Measurements from ENCODE around the gene RBPJL. TPM values are rescaled to one million over a fixed set of nuclear protein-coding genes. Genes with fewer than 3 reads are reported as not detected.
A peak's percentile ranks its signal among the peaks of the same experiment; 100 is the strongest.

The RBPJL gene
- total and polyA plus RNA-seq, 2 of the 13 experiments (the other 11 are each of a cell fraction or from before 2014, with no cell fraction given), result not detected

- TF ChIP-seq RFXAP (CRISPR knock-in tag; IDR thresholded peaks at IDR 0.05; ENCODE audit: borderline replicate concordance), result peak; percentile 66; the same call in 1 of the 2 replicates
- no peak for TF ChIP-seq ZFP37 (CRISPR knock-in tag; IDR thresholded peaks at IDR 0.05; ENCODE audit: borderline replicate concordance)
- TF ChIP-seq RCOR2 (CRISPR knock-in tag; IDR thresholded peaks at IDR 0.05), result peak; percentile 62; the same call in 1 of the 2 replicates
- TF ChIP-seq ZNF556 (CRISPR knock-in tag; IDR thresholded peaks at IDR 0.05; ENCODE audit: borderline replicate concordance), result 0 out of 2 replicates have a peak, but pooled peaks have one; percentile 71
- peak; percentile 52 for TF ChIP-seq ZFP36 (IDR thresholded peaks at IDR 0.05; ENCODE audit: borderline replicate concordance, low read depth, low read length, partially characterized antibody)
- TF ChIP-seq ONECUT2 (CRISPR knock-in tag; IDR thresholded peaks at IDR 0.05), result no peak
- TF ChIP-seq GATAD1 (CRISPR knock-in tag; IDR thresholded peaks at IDR 0.05), result peak; percentile 11; the same call in 1 of the 2 replicates
- TF ChIP-seq ATRX (CRISPR knock-in tag; IDR thresholded peaks at IDR 0.05; ENCODE audit: borderline replicate concordance), result no peak
- TF ChIP-seq ZNF30 (CRISPR knock-in tag; IDR thresholded peaks at IDR 0.05), result no peak
- TF ChIP-seq KMT2B (CRISPR knock-in tag; IDR thresholded peaks at IDR 0.05), result peak; percentile 35; the same call in 1 of the 2 replicates
- TF ChIP-seq ZNF616 (CRISPR knock-in tag; IDR thresholded peaks at IDR 0.05; ENCODE audit: low read depth), result 0 out of 2 replicates have a peak, but pooled peaks have one; percentile 22
- TF ChIP-seq DMAP1 (CRISPR knock-in tag; IDR thresholded peaks at IDR 0.05), result peak; percentile 82; the same call in 1 of the 2 replicates
- TF ChIP-seq BORCS8-MEF2B (CRISPR knock-in tag; IDR thresholded peaks at IDR 0.05), result no peak
- TF ChIP-seq DBP (CRISPR knock-in tag; IDR thresholded peaks at IDR 0.05; ENCODE audit: not compliant biosample characterization), result no peak
- peak; percentile 32; the same call in 1 of the 2 replicates for TF ChIP-seq HBP1 (CRISPR knock-in tag; IDR thresholded peaks at IDR 0.05; ENCODE audit: low read depth)
- TF ChIP-seq NCOA1 (CRISPR knock-in tag; IDR thresholded peaks at IDR 0.05), result peak; percentile 36; the same call in 1 of the 2 replicates
- TF ChIP-seq SMAD3 (CRISPR knock-in tag; IDR thresholded peaks at IDR 0.05), result 0 out of 2 replicates have a peak, but pooled peaks have one; percentile 13
- TF ChIP-seq FOXC1 (CRISPR knock-in tag; IDR thresholded peaks at IDR 0.05; ENCODE audit: borderline replicate concordance), result peak; percentile 65; the same call in 1 of the 2 replicates
- 0 out of 2 replicates have a peak, but pooled peaks have one; percentile 17 for TF ChIP-seq LCORL (IDR thresholded peaks at IDR 0.05)
- TF ChIP-seq LCORL (CRISPR knock-in tag; IDR thresholded peaks at IDR 0.05), result peak; percentile 96
- 0 out of 4 replicates have a peak, but pooled peaks of 1 of the 2 experiments have one; percentile 16 for TF ChIP-seq HMGXB4 (CRISPR knock-in tag; IDR thresholded peaks at IDR 0.05; ENCODE audit: borderline replicate concordance in 1 of 2, low read depth in 1 of 2)
- peak; percentile 37 for TF ChIP-seq FOSL2 (CRISPR knock-in tag; IDR thresholded peaks at IDR 0.05)
- TF ChIP-seq ZNF768 (CRISPR knock-in tag; IDR thresholded peaks at IDR 0.05), result peak; percentile 94
- TF ChIP-seq ZFP41 (CRISPR knock-in tag; IDR thresholded peaks at IDR 0.05; ENCODE audit: borderline replicate concordance), result 0 out of 2 replicates have a peak, but pooled peaks have one; percentile 65
- TF ChIP-seq HOMEZ (CRISPR knock-in tag; IDR thresholded peaks at IDR 0.05; ENCODE audit: low read depth), result no peak; the same call in 1 of the 2 replicates
Measured at GRCh38 chr20:45358282-45359068, 51.8 kb downstream of the RBPJL start (continued).

Data from HepG2 (cell line).